HG03432 (cell line): ENCODE data around the gene RPTN.

Source experiments
- ATAC-seq: cut with Tn5 transposase; IDR thresholded peaks from one replicate; pipeline ENCODE4 v1.9.1; 2021; ENCODE audit warnings: mild to moderate bottlenecking, moderate library complexity; ENCODE audit not compliant: unreplicated experiment

The RPTN gene

GRCh38 chr1:152159144-152159543 lies at the start of gene RPTN:
Gene RPTN, minus strand, starts transcription at chr1:152159228. Its CDS starts 1,339 bp downstream, at chr1:152157889.
- no peak for ATAC-seq

GRCh38 chr1:152198982-152199381 lies 40.0 kb upstream of the RPTN start:
- ATAC-seq, result no peak

- no peak for ATAC-seq
Measured at GRCh38 chr1:152197361-152197941, 38.4 kb upstream of the RPTN start.

- ATAC-seq, result no peak
Measured at GRCh38 chr1:152191711-152192110, 32.7 kb upstream of the RPTN start.

GRCh38 chr1:152191260-152191659 lies 32.2 kb upstream of the RPTN start:
- no peak for ATAC-seq

- no peak for ATAC-seq
Measured at GRCh38 chr1:152190589-152190988, 31.6 kb upstream of the RPTN start.

- peak; percentile 43 for ATAC-seq
Measured at GRCh38 chr1:152189657-152190442, 30.8 kb upstream of the RPTN start.

- ATAC-seq, result peak; percentile 54
Measured at GRCh38 chr1:152188673-152189591, 29.9 kb upstream of the RPTN start.

- ATAC-seq, result no peak
Measured at GRCh38 chr1:152186556-152187285, 27.7 kb upstream of the RPTN start.

GRCh38 chr1:152185544-152186391 lies 26.7 kb upstream of the RPTN start:
- no peak for ATAC-seq

GRCh38 chr1:152182944-152183361 lies 23.9 kb upstream of the RPTN start:
- no peak for ATAC-seq

- ATAC-seq, result no peak
Measured at GRCh38 chr1:152182431-152182830, 23.4 kb upstream of the RPTN start.

- no peak for ATAC-seq
Measured at GRCh38 chr1:152179566-152179965, 20.5 kb upstream of the RPTN start.

GRCh38 chr1:152170287-152170905 lies 11.4 kb upstream of the RPTN start:
- ATAC-seq, result no peak

GRCh38 chr1:152169366-152170025 lies 10.5 kb upstream of the RPTN start:
- ATAC-seq, result no peak

GRCh38 chr1:152168535-152168868 lies 9.5 kb upstream of the RPTN start:
- ATAC-seq, result no peak

- ATAC-seq, result no peak
Measured at GRCh38 chr1:152167835-152168534, 9.0 kb upstream of the RPTN start.

GRCh38 chr1:152166966-152167365 lies 7.9 kb upstream of the RPTN start:
- no peak for ATAC-seq
